HG02870 (cell line): Measurements from ENCODE around the gene PARD3B.

Source experiments
- ATAC-seq: cut with Tn5 transposase; IDR thresholded peaks from one replicate; pipeline ENCODE4 v1.9.1; 2021; ENCODE audit warnings: mild to moderate bottlenecking, moderate library complexity; ENCODE audit not compliant: unreplicated experiment

PARD3B gene

DNA sequence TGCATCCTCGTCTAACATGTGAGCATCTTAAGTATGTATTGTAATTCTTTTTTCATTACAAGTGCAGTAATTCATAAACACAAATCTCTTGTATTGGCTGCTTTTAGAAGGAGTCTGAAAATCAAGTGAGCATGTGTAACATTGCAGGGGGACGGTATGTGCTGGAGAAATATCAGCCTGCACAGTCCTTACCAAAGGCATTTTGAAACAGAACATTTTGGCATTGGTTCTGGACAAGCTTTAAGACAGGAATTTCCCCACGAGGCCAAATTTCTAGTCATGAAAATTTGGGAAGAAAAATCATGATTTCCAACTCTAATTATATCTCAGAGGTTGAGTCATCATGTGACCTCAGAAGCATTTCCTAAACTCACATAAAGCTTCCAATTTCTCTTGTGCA lies 1112.3 kb downstream of the PARD3B start:
- ATAC-seq = no peak

DNA sequence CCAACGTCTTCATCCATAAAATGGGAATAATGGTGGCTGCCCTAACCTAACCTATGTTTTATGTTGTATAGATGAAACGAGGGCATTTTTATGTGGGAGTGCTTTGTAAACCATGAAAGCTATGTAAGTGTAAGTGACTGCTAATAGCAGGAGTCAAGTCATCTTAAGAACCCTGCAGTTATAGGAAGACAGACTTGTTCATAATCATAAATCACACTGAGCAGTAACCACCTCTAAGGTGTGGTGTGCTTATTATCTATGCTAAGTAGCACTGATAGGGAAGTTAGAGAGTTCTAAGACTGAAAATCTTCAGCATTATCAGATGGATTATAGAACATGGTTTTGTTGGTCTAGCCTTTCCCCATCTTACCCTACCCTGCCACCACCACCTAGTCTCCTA lies 1112.8 kb downstream of the PARD3B start:
- no peak for ATAC-seq

DNA sequence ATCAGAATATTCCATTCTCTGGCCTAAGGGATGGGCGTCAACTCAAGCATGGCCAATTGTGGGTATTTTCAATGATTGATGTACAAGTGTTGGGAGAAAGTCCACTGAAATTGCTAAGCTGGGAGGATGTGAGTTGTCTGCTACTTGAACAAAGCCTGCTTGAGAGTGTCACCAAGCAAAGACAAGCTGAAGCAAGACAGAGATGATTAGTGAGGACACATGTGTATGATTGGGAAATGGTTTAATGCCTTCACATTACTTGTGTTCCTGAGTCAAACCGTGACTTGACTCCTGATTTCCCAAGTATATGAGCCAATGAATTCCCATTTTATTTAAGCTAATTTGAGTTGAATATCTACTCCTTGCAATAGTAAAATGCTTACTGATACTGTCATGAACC lies 1113.3 kb downstream of the PARD3B start:
- no peak for ATAC-seq

DNA sequence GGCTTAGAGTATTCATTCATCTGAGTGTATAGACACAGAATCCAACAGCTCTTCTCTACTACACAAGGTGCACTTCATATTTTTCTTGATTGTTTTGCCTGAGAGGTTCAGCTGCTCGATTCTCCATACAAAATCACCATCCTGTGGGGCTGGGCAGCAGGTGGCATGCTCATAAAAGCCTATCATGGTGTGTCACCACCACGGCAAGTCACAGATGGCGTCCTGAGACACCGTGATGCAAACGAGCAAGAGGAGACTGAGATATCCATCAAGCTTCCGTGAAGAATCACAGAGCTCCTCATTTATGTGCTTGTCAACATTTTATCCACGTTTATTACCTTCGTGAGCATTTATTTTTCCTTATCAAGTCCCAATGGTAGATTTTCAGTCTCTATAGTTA lies 1114.6 kb downstream of the PARD3B start:
- ATAC-seq = no peak

DNA sequence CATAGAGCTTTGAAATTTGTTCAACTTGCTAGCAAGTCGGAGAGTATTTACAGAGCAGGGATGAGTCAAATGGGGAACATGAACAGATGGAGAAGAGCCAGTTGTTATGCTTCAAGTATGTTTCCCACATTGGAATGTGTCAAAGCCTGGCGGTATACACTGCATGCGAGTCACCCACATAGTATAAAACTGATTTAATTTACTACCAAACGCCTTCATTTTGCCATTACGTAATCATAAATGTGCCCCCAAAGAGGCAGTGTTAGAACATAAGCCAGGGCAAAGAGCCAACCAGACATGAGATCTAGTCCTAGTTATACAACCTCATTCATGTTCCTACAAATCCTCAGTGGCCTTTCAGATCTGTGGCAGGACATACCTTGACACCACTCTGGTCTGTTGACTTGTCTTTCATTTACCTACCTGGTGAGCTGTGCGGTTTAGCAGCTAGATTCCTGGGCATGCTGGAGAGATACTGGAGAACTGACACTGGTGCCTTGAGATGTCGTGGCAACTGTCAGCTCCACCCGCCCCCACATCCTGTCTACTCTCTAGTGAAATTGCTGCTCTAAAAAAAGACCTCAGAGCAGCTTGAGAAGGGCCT lies 1115.3 kb downstream of the PARD3B start:
- peak; percentile 79 for ATAC-seq

DNA sequence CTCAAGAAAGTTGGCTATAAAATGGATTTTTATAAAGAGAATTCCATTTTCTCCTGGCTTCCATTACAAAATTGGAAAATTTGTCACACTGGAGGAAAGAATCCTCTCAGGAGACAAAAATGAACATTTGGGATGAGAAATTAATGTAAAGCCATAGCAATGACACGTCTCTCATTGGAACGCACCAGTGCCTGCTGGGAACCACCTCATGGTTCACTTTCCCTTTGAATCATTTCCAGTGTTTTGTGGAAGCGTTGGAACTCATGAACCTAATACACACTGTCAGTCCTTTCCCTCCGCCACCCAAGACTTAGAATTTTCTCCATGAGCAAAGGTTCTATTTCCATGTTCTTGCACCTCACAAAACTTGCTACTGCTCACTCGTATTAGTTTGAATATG lies 1116.0 kb downstream of the PARD3B start:
- ATAC-seq = no peak

DNA sequence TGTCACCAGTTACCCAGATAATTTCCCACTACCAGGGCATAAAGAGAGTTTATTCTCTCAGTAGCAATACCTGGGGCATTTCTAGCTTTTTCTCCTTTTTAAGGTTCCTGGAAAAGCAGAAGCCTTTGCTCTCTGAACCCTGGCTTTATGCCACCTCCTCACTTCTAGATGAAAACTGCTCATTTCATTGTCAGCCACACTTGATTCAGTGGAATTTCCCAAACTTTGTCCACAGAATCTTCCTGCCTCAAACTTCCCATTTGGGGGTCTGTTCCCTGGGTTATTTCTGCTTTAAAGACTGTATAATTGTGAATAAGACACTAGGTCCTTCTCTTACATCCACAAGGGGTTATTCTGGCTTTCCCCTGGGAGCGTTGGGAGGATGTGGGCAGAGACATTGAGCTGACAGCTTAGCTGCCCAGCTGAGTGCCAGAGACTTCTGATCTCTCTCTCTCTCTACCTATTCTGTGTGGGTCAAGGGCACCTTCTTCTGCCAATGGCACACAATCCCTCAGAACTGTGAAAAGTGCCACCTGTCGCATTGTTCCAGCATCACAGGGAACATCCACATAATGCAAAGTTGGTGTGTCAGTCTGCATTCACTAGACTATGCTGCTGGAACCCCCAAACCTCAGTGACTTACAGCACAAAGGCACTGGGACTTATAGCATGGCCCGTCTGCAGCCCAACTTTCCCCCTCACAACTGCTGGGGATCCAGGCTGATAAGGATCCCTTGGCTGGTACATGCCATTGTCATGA lies 1117.1 kb downstream of the PARD3B start:
- ATAC-seq = no peak

DNA sequence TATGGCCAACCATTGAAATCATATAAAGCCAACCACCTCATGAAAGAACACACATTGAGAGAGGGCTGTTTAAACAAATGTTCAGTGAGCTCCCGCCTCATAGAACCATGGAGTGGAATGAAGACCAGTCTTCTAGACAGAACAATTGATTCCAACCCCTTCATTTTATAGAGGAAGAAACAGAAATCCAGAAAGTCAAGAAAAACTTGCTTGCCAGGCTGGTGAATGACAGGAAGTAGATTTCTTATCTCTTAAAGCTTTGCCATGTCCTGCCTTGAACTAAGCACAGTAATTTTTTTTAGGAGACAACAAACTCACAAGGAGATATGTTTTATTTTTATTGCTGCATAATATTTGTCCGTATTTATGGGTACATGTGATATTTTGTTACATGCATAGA lies 1120.5 kb downstream of the PARD3B start:
- ATAC-seq = no peak
